GM12878 (cell line): Measurements from ENCODE around the gene CEP120. TPM values are rescaled to one million over a fixed set of nuclear protein-coding genes. Genes with fewer than 3 reads are reported as not detected.
"Not testable (repeated sequence)": the region's sequence is repeated elsewhere in the genome, so short reads cannot be mapped to it uniquely, and the experiment has no call there.

Experiments
- ATAC-seq: fragments of 200-7000 bp; cut with Tn5 transposase; 3 replicates; pipeline ENCODE4 v1.9.1; 2020; ENCODE audit warnings: mild to moderate bottlenecking, moderate library complexity
- BruUV-seq: library from RNA; stranded (reverse); fragments of 400-500 nt; replicated peaks from 2 replicates; lab custom pipeline; 2021; lab: Mats Ljungman, UMichigan
- CTCF ChIA-PET: fragments of 300-600 bp; sonication (Branson Sonifier 250); formaldehyde crosslinking; extraction: SDS; loops from one replicate; lab custom pipeline; 2021; ENCODE audit warnings: inconsistent platforms; lab: Yijun Ruan, JAX
- POLR2A ChIA-PET: fragments of 350-600 bp; formaldehyde crosslinking; extraction: SDS; loops from one replicate; lab custom pipeline; 2021; ENCODE audit warnings: inconsistent platforms; lab: Charles Lee
- RAD21 ChIA-PET: fragments of 300-600 bp; sonication (Branson Sonifier 250); formaldehyde crosslinking; loops from one replicate; lab custom pipeline; 2023; ENCODE audit warnings: antibody characterized with exemption; ENCODE audit not compliant: unreplicated experiment; lab: Charles Lee
- SMC1A ChIA-PET: fragments of 300-600 bp; sonication (Branson Sonifier 250); formaldehyde crosslinking; loops from one replicate; lab custom pipeline; 2023; ENCODE audit not compliant: unreplicated experiment, uncharacterized antibody; lab: Charles Lee
- DNase-seq: peaks from one replicate; pipeline ENCODE4 v3.0.0-alpha.2; 2011; ENCODE audit warnings: low read depth, low spot score
- FAIRE-seq: peaks from 3 replicates; lab custom pipeline; 2011; peaks lifted over from hg19 to GRCh38; lab: Jason Lieb, UNC
- H2AFZ ChIP-seq: 2 replicates; pipeline ENCODE4 v1.6.0; 2011; ENCODE audit warnings: low read depth, low read length, control low read depth; ENCODE audit not compliant: control insufficient read depth
- H3K27ac ChIP-seq: 2 replicates; pipeline ENCODE4 v1.5.1; 2011; ENCODE audit warnings: control low read depth; ENCODE audit not compliant: control insufficient read depth, insufficient read depth
- H3K27me3 ChIP-seq, 2 experiments: replicated peaks in 1 of 2; 2 replicates each; pipeline versions ENCODE4 v1.6.0 to v1.6.1; 2011; ENCODE audit warnings: low read length in 1 of 2; ENCODE audit not compliant: control insufficient read depth in 2 of 2, insufficient read depth in 2 of 2
- H3K36me3 ChIP-seq, 2 experiments: 2 replicates each; pipeline ENCODE4 v1.5.1; 2011; ENCODE audit warnings: low read length in 1 of 2; ENCODE audit not compliant: control insufficient read depth in 2 of 2, insufficient read depth in 2 of 2
- H3K4me1 ChIP-seq: 2 replicates; pipeline ENCODE4 v1.6.1; 2011; ENCODE audit warnings: mild to moderate bottlenecking, low read length, moderate library complexity, mixed read lengths; ENCODE audit not compliant: control insufficient read depth, insufficient read depth
- H3K4me2 ChIP-seq: 2 replicates; pipeline ENCODE4 v1.6.0; 2011; ENCODE audit warnings: control low read depth; ENCODE audit not compliant: control insufficient read depth, insufficient read depth
- H3K4me3 ChIP-seq: fragments of 200-600 bp; sonication (generic); 2 replicates; pipeline ENCODE4 v1.5.1; 2016
- H3K79me2 ChIP-seq: 2 replicates; pipeline ENCODE4 v1.6.0; 2011; ENCODE audit warnings: low read length; ENCODE audit not compliant: control insufficient read depth, insufficient read depth
- H3K9ac ChIP-seq: 2 replicates; pipeline ENCODE4 v1.8.0; 2011; ENCODE audit warnings: low read length, control low read depth, mixed read lengths; ENCODE audit not compliant: control insufficient read depth, insufficient read depth
- H3K9me3 ChIP-seq: replicated peaks from 3 replicates; pipeline ENCODE4 v1.5.1; 2011; ENCODE audit warnings: mild to moderate bottlenecking, low read length; ENCODE audit not compliant: control insufficient read depth, insufficient read depth
- H4K20me1 ChIP-seq: 2 replicates; pipeline ENCODE4 v1.6.0; 2011; ENCODE audit not compliant: control insufficient read depth, insufficient read depth
- WGBS: methylation state at CpG from one replicate; pipeline ENCODE4 v1.1.6; 2016; ENCODE audit warnings: low lambda C conversion rate; ENCODE audit not compliant: insufficient replicate concordance, insufficient coverage; ENCODE audit errors: missing lambda C conversion rate; 5-methylcytosine and 5-hydroxymethylcytosine counted together
- in situ Hi-C: fragments of 300-500 bp; cut with MboI; formaldehyde crosslinking; loops from 9 replicates; pipeline ENCODE4 v1.14.3; 2018; ENCODE audit warnings: mixed read lengths
- intact Hi-C: fragments of 100-400 bp; cut with micrococcal nuclease; formaldehyde crosslinking; loops from one replicate; pipeline ENCODE4 v1.14.2; 2022; ENCODE audit not compliant: unreplicated experiment
- polyA plus RNA-seq, 11 experiments: library from polyadenylated mRNA; depleted of rRNA in 4 of 11; unstranded in 6 of 11; stranded (reverse) in 5 of 11; fragments of >200 nt; fragmentation: Nextera tagmentation in 4 of 11; fragmentation: Illumina TruSeq in 1 of 11; extraction: Ambion mirVana in 4 of 11; extraction: Trizol in 1 of 11; gene quantifications; 1 replicate in 1 of 11; 2 replicates in 10 of 11; pipeline versions ENCODE4 v1.2.1 to v1.2.3, GENCODE V29; 2011 to 2016; ENCODE audit warnings: inconsistent platforms in 2 of 11, missing spikeins in 2 of 11, low read depth in 1 of 11
- total RNA-seq, 4 experiments: library from RNA; depleted of rRNA in 3 of 4; stranded (reverse); fragments of >200 nt in 3 of 4; fragmentation: Illumina TruSeq in 1 of 4; extraction: Trizol in 1 of 4; gene quantifications; 2 replicates each; pipeline versions ENCODE4 v1.2.1 to v1.2.3, GENCODE V29; 2013 to 2021
- TF ChIP-seq, protein P1 (sequence below): fragments of 150-350 bp; IDR thresholded peaks from 2 replicates; pipeline ENCODE4 v1.6.1; 2014; ENCODE audit warnings: mild to moderate bottlenecking, low read depth, low read length

CEP120 gene
- total and polyA plus RNA-seq, 10 of the 15 experiments (the other 5 are each of a cell fraction or from before 2014, with no cell fraction given): 4.1 to 23.0 (median 13.1) TPM

DNA sequence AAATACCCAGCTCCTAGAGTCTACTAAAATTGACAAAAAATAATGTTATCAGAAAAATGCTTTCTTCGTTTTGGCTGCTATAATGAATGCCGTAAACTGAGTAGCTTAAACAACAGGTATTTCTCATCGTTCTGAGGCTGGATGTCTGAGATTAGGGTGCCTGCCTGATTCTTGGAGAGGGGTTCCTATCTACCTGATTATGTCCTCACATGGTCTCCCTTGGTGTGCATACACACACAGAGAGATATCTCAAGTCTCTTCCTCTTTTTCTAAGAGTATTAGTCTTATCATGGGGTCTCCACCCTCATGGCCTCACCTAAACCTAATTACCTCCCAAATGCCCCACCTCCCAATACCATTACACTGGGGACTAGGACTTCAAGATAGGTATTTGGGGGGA is 48.2 kb upstream of the CEP120 start:
- Histone ChIP-seq H3K36me3 (no peaks in the 10 kb centered on the region), H3K4me3 (no peak overlapping the region), H3K27me3 (no peaks in the 10 kb centered on the region; a peak in 1 of 4 replicates), H3K9ac (no peak overlapping the region), H3K4me1 (no peaks in the 10 kb centered on the region), H2AFZ (no peak overlapping the region), H3K4me2 (no peak overlapping the region), H4K20me1 (no peaks in the 10 kb centered on the region), H3K27ac (no peak overlapping the region), H3K9me3 (no peaks in the 10 kb centered on the region; the same call in 2 of the 3 replicates), H3K79me2 (no peaks in the 10 kb centered on the region)
- ChIA-PET CTCF (interaction anchor here (1.7 kb wide), 1 partner anchor 13 kb away, joined by 5 read pairs; no protein-coding TSS in a partner anchor), POLR2A (interaction anchor here (0.9 kb wide), 1 partner anchor 9 kb away, joined by 3 read pairs; no protein-coding TSS in a partner anchor), SMC1A (interaction anchor here (0.6 to 1.4 kb wide), 3 partner anchors 34 to 77 kb away, joined by 3 to 4 read pairs (median 3); no protein-coding TSS in a partner anchor), RAD21 (interaction anchor here (0.9 kb wide), 1 partner anchor 48 kb away, joined by 3 read pairs; the partner anchor contains the start of gene CEP120)
- FAIRE-seq (no peak), DNase-seq (no peak), ATAC-seq (no peak)
- 55% methylated on average over 3 of the region's 3 CpGs for WGBS
- intact Hi-C loops: no loop called here
- BruUV-seq: no TSS peak
- TF ChIP-seq, protein P1, sequence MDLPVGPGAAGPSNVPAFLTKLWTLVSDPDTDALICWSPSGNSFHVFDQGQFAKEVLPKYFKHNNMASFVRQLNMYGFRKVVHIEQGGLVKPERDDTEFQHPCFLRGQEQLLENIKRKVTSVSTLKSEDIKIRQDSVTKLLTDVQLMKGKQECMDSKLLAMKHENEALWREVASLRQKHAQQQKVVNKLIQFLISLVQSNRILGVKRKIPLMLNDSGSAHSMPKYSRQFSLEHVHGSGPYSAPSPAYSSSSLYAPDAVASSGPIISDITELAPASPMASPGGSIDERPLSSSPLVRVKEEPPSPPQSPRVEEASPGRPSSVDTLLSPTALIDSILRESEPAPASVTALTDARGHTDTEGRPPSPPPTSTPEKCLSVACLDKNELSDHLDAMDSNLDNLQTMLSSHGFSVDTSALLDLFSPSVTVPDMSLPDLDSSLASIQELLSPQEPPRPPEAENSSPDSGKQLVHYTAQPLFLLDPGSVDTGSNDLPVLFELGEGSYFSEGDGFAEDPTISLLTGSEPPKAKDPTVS: no peak
- in situ Hi-C loops: no loop called here

DNA sequence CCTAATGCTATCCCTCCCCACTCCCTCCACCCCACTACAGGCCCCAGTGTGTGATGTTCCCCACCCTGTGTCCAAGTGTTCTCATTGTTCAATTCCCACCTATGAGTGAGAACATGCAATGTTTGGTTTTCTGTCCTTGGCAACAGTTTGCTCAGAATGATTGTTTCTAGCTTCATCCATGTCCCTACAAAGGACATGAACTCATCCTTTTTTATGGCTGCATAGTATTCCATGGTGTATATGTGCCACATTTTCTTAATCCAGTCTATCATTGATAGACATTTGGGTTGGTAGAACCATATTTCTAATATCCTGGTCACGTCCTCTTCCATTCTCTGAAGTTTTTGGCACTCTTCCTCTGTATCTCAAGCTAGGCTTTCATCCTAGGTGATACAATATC is 43.6 kb upstream of the CEP120 start:
- H3K27ac ChIP-seq, H3K4me3 ChIP-seq, H4K20me1 ChIP-seq, H3K27me3 ChIP-seq, H3K79me2 ChIP-seq, H3K9me3 ChIP-seq, ATAC-seq, H3K4me2 ChIP-seq, in situ Hi-C loops, BruUV-seq, H3K9ac ChIP-seq, H3K4me1 ChIP-seq, FAIRE-seq, POLR2A ChIA-PET, intact Hi-C loops, RAD21 ChIA-PET, CTCF ChIA-PET, H3K36me3 ChIP-seq, H2AFZ ChIP-seq, DNase-seq: not testable (repeated sequence)
- SMC1A ChIA-PET: interaction anchor here (1.6 kb wide), 1 partner anchor 28 kb away, joined by 4 read pairs; no protein-coding TSS in a partner anchor
- WGBS: 19% methylated on average over 1 of the region's 1 CpG
